Measurements from ENCODE around the gene TNPO3. TPM values are rescaled to one million over a fixed set of nuclear protein-coding genes. Genes with fewer than 3 reads are reported as not detected.

The TNPO3 gene
- total and polyA plus RNA-seq, 2 of the 4 experiments (the other 2 are of a cell fraction): 24.2 to 77.2 TPM

DNA sequence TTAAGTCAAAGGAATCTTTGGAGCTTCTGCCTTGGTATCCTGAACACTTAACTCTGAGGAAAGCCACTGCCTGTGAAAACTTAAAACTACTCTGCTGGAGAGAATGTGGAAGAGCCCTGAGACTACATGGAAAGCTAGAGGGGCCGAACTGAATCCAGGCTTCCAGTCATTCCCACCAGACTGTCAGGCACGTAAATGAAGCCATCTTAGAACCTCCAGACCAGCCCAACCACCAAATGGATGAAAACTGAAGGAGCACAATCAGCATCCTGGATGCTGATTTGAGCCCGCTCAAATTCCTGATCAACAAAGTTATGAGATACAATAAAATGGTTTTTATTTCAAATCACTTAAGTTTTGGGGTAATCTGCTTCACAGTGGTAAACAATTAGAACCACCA, 30.8 kb downstream of the TNPO3 start:
- Histone ChIP-seq H4K91ac (ENCODE audit: insufficient read depth, low read depth, low read length) (no peak overlapping the region), H2AK9ac (replicated peaks; ENCODE audit: low read depth, low read length, poor library complexity) (no peak overlapping the region), H3K14ac (replicated peaks; ENCODE audit: low read depth, low read length) (no peak overlapping the region), H4K20me1 (ENCODE audit: insufficient read depth, low read length) (peaks cover 31% of the 10 kb centered on the region), H3K4me3 (ENCODE audit: insufficient read depth, low read depth, low read length) (no peak overlapping the region), H2BK15ac (ENCODE audit: low read depth, low read length) (no peak overlapping the region), H3K23ac (ENCODE audit: low read depth, low read length) (no peak overlapping the region), H3K4me1 (ENCODE audit: control insufficient read depth, insufficient read depth, low read length) (no peaks in the 10 kb centered on the region), H3K4ac (ENCODE audit: low read depth, low read length) (no peak overlapping the region), H3K9me1 (ENCODE audit: insufficient read depth, low read length) (0 out of 2 replicates have a peak, but pooled peaks cover 2% of the 10 kb centered on the region), H4K5ac (ENCODE audit: low read depth, low read length) (no peak overlapping the region), H3K9me3 (ENCODE audit: control insufficient read depth, insufficient read depth, low read length) (no peaks in the 10 kb centered on the region), H3K36me3 (ENCODE audit: control insufficient read depth, insufficient read depth, low read length) (no peaks in the 10 kb centered on the region; the same call in 1 of the 2 replicates), H2AK5ac (ENCODE audit: low read depth, low read length) (no peak overlapping the region), H3K9ac (ENCODE audit: low read depth, low read length) (no peak overlapping the region), H2BK5ac (ENCODE audit: low read depth, low read length, poor library complexity, severe bottlenecking) (no peak overlapping the region), H3K4me2 (ENCODE audit: low read depth, low read length) (no peak overlapping the region), H3K18ac (ENCODE audit: low read depth, low read length) (no peak overlapping the region), H4K8ac (ENCODE audit: low read depth in 2 of 2, low read length in 2 of 2) (no peak overlapping the region), H3K27me3 (ENCODE audit: control insufficient read depth, insufficient read depth, low read length) (no peaks in the 10 kb centered on the region), H3K27ac (ENCODE audit: insufficient read depth, low read length) (no peak overlapping the region), H2AFZ (replicated peaks; ENCODE audit: low read length, poor library complexity) (no peak overlapping the region), H3K79me1 (ENCODE audit: low read depth in 1 of 2, low read length in 2 of 2) (peaks cover 21 to 46% of the 10 kb centered on the region in 2 experiments), H2BK120ac (ENCODE audit: low read depth, low read length) (no peak overlapping the region), H3K56ac (ENCODE audit: extremely low read depth, insufficient read depth, low read length) (no peak overlapping the region), H2BK20ac (ENCODE audit: low read depth, low read length) (no peak overlapping the region)
- WGBS, 2 experiments (ENCODE audit: extremely low coverage in 2 of 2, insufficient read length in 1 of 2): 67% methylated on average over 1 of the region's 3 CpGs; no CpG with 5 or more reads in 1 of the 2 experiments
- no TSS peak for BruUV-seq (replicated peaks)
- intact Hi-C loops (cut with micrococcal nuclease) (no loop called here), dilution Hi-C loops (cut with HindIII; ENCODE audit: low sequenced_read_pairs, unreplicated experiment) (no loop called here), in situ Hi-C loops (cut with MboI; ENCODE audit: low sequenced_read_pairs) (no loop called here)
- CTCF ChIA-PET: no interaction called here
- POLR2A ChIA-PET (ENCODE audit: unreplicated experiment): no interaction called here
- TF ChIP-seq MAZ (IDR thresholded peaks at IDR 0.05; ENCODE audit: borderline replicate concordance, low read depth, low read length) (no peak), RFX5 (IDR thresholded peaks at IDR 0.05; ENCODE audit: low read depth, low read length) (no peak), CEBPB (IDR thresholded peaks at IDR 0.05; ENCODE audit: low read depth, low read length) (no peak), RCOR1 (IDR thresholded peaks at IDR 0.05; ENCODE audit: insufficient replicate concordance, low read length) (no peak), MAFK (IDR thresholded peaks at IDR 0.05; ENCODE audit: low read depth, low read length) (no peak), POLR2A (IDR thresholded peaks at IDR 0.05; ENCODE audit: low read depth, low read length) (no peak), NFE2L2 (IDR thresholded peaks at IDR 0.05; ENCODE audit: low read depth, low read length) (no peak)
- TF ChIP-seq, protein P1, sequence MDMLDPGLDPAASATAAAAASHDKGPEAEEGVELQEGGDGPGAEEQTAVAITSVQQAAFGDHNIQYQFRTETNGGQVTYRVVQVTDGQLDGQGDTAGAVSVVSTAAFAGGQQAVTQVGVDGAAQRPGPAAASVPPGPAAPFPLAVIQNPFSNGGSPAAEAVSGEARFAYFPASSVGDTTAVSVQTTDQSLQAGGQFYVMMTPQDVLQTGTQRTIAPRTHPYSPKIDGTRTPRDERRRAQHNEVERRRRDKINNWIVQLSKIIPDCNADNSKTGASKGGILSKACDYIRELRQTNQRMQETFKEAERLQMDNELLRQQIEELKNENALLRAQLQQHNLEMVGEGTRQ (IDR thresholded peaks at IDR 0.05; ENCODE audit: low read depth, low read length): no peak
- DNase-seq: no peak
- ATAC-seq (ENCODE audit: low read depth): no peak
